GM23338 (cell line): ENCODE data around the gene CRYBG1. TPM values are rescaled to one million over a fixed set of nuclear protein-coding genes. Genes with fewer than 3 reads are reported as not detected.

ENCODE experiments used
- ATAC-seq: fragments of 200-7000 bp; cut with Tn5 transposase; 3 replicates; pipeline ENCODE4 v1.9.1; 2020
- DNase-seq: peaks from one replicate; pipeline ENCODE4 v3.0.0-alpha.2; 2015; ENCODE audit warnings: low spot score
- H2AFZ ChIP-seq: fragments of 200-600 bp; sonication (generic); 2 replicates; pipeline ENCODE4 v1.8.0; 2016; ENCODE audit warnings: antibody characterized with exemption, mild to moderate bottlenecking, moderate library complexity
- H3F3A ChIP-seq: fragments of 200-600 bp; sonication (generic); replicated peaks from 2 replicates; pipeline ENCODE4 v1.8.0; 2017; ENCODE audit warnings: antibody characterized with exemption, mixed run types, low read depth
- H3K27ac ChIP-seq: fragments of 200-600 bp; sonication (generic); 2 replicates; pipeline ENCODE4 v1.6.1; 2016; ENCODE audit warnings: low read depth
- H3K27me3 ChIP-seq: fragments of 200-600 bp; sonication (generic); 2 replicates; pipeline ENCODE4 v1.8.0; 2016; ENCODE audit warnings: mild to moderate bottlenecking, mixed run types, moderate library complexity; ENCODE audit not compliant: insufficient read depth
- H3K36me3 ChIP-seq: fragments of 200-600 bp; sonication (generic); 2 replicates; pipeline ENCODE4 v1.8.0; 2016; ENCODE audit warnings: mild to moderate bottlenecking; ENCODE audit not compliant: insufficient read depth
- H3K4me1 ChIP-seq: fragments of 200-600 bp; sonication (generic); 2 replicates; pipeline ENCODE4 v1.8.0; 2016; ENCODE audit warnings: mild to moderate bottlenecking, moderate library complexity; ENCODE audit not compliant: insufficient read depth
- H3K4me2 ChIP-seq: fragments of 200-600 bp; sonication (generic); 2 replicates; pipeline ENCODE4 v1.7.1; 2017; ENCODE audit warnings: mixed run types
- H3K4me3 ChIP-seq: fragments of 200-600 bp; sonication (generic); 2 replicates; pipeline ENCODE4 v1.6.1; 2016; ENCODE audit warnings: mixed run types
- H3K79me2 ChIP-seq: fragments of 200-600 bp; sonication (generic); replicated peaks from 2 replicates; pipeline ENCODE4 v1.8.0; 2017; ENCODE audit warnings: mild to moderate bottlenecking; ENCODE audit not compliant: insufficient read depth
- H3K9me2 ChIP-seq: fragments of 200-600 bp; sonication (generic); 2 replicates; pipeline ENCODE4 v1.8.0; 2017; ENCODE audit not compliant: insufficient read depth
- H4K20me1 ChIP-seq: fragments of 200-600 bp; sonication (generic); replicated peaks from 2 replicates; pipeline ENCODE4 v1.8.0; 2017; ENCODE audit warnings: mild to moderate bottlenecking; ENCODE audit not compliant: insufficient read depth
- H3K27ac Mint-ChIP-seq: 2 replicates; pipeline ENCODE4 v1.8.0; 2020; ENCODE audit warnings: inconsistent platforms, mild to moderate bottlenecking, moderate library complexity, mixed read lengths
- H3K27me3 Mint-ChIP-seq: 3 replicates; pipeline ENCODE4 v1.8.0; 2022; ENCODE audit warnings: low read depth, mild to moderate bottlenecking, moderate library complexity, mixed read lengths, inconsistent platforms; ENCODE audit not compliant: insufficient read depth, poor library complexity
- H3K36me3 Mint-ChIP-seq: 3 replicates; pipeline ENCODE4 v1.8.0; 2021; ENCODE audit warnings: low read depth, mild to moderate bottlenecking, inconsistent platforms, moderate library complexity, mixed read lengths
- H3K4me1 Mint-ChIP-seq: 3 replicates; pipeline ENCODE4 v1.8.0; 2020; ENCODE audit warnings: mild to moderate bottlenecking, inconsistent platforms, mixed read lengths
- H3K4me3 Mint-ChIP-seq: 3 replicates; pipeline ENCODE4 v1.8.0; 2021; ENCODE audit warnings: moderate library complexity, mild to moderate bottlenecking, inconsistent platforms, mixed read lengths
- H3K9me3 Mint-ChIP-seq: 3 replicates; pipeline ENCODE4 v1.8.0; 2020; ENCODE audit warnings: moderate library complexity, mild to moderate bottlenecking, inconsistent platforms, mixed read lengths
- CREB1 ChIP-seq: fragments of 250-450 bp; sonication (Bioruptor Pico); IDR thresholded peaks from 2 replicates; pipeline ENCODE4 v1.5.0; 2020; ENCODE audit warnings: low read depth, mild to moderate bottlenecking, moderate library complexity
- EZH2 ChIP-seq: fragments of 200-600 bp; sonication (generic); IDR thresholded peaks from one replicate; pipeline ENCODE4 v1.8.0; 2017; ENCODE audit warnings: antibody characterized with exemption, mild to moderate bottlenecking, low read depth; ENCODE audit not compliant: unreplicated experiment
- EZH2phosphoT487 ChIP-seq: fragments of 200-600 bp; sonication (generic); IDR thresholded peaks from one replicate; pipeline ENCODE4 v1.8.1; 2018; ENCODE audit warnings: antibody characterized with exemption; ENCODE audit not compliant: unreplicated experiment
- JUNB ChIP-seq: IDR thresholded peaks from one replicate; pipeline ENCODE4 v1.6.1; 2016; ENCODE audit warnings: antibody characterized with exemption; ENCODE audit not compliant: unreplicated experiment
- POLR2AphosphoS5 ChIP-seq: IDR thresholded peaks from 2 replicates; pipeline ENCODE4 v1.6.1; 2016; ENCODE audit warnings: antibody characterized with exemption, low read depth
- STAT1 ChIP-seq: IDR thresholded peaks from one replicate; pipeline ENCODE4 v1.6.1; 2016; ENCODE audit warnings: antibody characterized with exemption; ENCODE audit not compliant: unreplicated experiment
- ZNF462 ChIP-seq: fragments of 250-450 bp; sonication (Bioruptor Pico); IDR thresholded peaks from 2 replicates; pipeline ENCODE4 v1.5.0; 2020; ENCODE audit warnings: mild to moderate bottlenecking, moderate library complexity
- polyA plus RNA-seq: library from polyadenylated mRNA; unstranded; fragments of >200 nt; fragmentation: Nextera tagmentation; extraction: Ambion mirVana; gene quantifications from 2 replicates; pipeline ENCODE4 v1.2.1, GENCODE V29; 2016
- total RNA-seq: library from RNA; depleted of rRNA; stranded (reverse); fragments of >200 nt; shearing (Covaris generic); gene quantifications from 2 replicates; pipeline ENCODE4 v1.2.3, GENCODE V29; 2014

The CRYBG1 gene
- total and polyA plus RNA-seq, 2 experiments from 2014 or later, result 3.7 to 17.2 TPM

- H3F3A ChIP-seq, result no peaks in the 10 kb centered on the region
- no peak overlapping the region for H3K27ac ChIP-seq
- Mint-ChIP-seq H3K36me3 (no peaks in the 10 kb centered on the region), H3K27ac (no peak overlapping the region), H3K4me3 (no peak overlapping the region), H3K27me3 (no peaks in the 10 kb centered on the region), H3K9me3 (no peaks in the 10 kb centered on the region), H3K4me1 (no peaks in the 10 kb centered on the region)
- H3K79me2 ChIP-seq, result no peaks in the 10 kb centered on the region
- no peaks in the 10 kb centered on the region for H3K4me1 ChIP-seq
- no peak overlapping the region for H3K4me3 ChIP-seq
- H3K27me3 ChIP-seq, result no peaks in the 10 kb centered on the region
- no peaks in the 10 kb centered on the region for H3K9me2 ChIP-seq
- H3K36me3 ChIP-seq, result no peaks in the 10 kb centered on the region
- no peak overlapping the region for H2AFZ ChIP-seq
- TF ChIP-seq JUNB (no peak), POLR2AphosphoS5 (no peak)
- H3K4me2 ChIP-seq, result no peak overlapping the region
- ATAC-seq, result no peak
- DNase-seq, result no peak
- no peaks in the 10 kb centered on the region for H4K20me1 ChIP-seq
These were observed 74.0 kb downstream of the CRYBG1 start for GRCh38 chr6:106434530-106434929.

- Histone ChIP-seq H4K20me1 (no peaks in the 10 kb centered on the region), H3F3A (no peaks in the 10 kb centered on the region), H3K9me2 (no peaks in the 10 kb centered on the region), H3K79me2 (no peaks in the 10 kb centered on the region), H3K4me2 (no peak overlapping the region), H3K4me3 (no peak overlapping the region), H3K27me3 (no peaks in the 10 kb centered on the region), H2AFZ (no peak overlapping the region), H3K36me3 (no peaks in the 10 kb centered on the region), H3K27ac (no peak overlapping the region), H3K4me1 (no peaks in the 10 kb centered on the region)
- Mint-ChIP-seq H3K9me3 (no peaks in the 10 kb centered on the region; the same call in 2 of the 3 replicates), H3K27ac (no peak overlapping the region), H3K36me3 (no peaks in the 10 kb centered on the region), H3K27me3 (no peaks in the 10 kb centered on the region), H3K4me1 (0 out of 3 replicates have a peak, but pooled peaks cover 3% of the 10 kb centered on the region), H3K4me3 (no peak overlapping the region)
- DNase-seq (no peak), ATAC-seq (no peak)
- no peak for TF ChIP-seq EZH2
These were observed 78.9 kb downstream of the CRYBG1 start for GRCh38 chr6:106439459-106439858.

- no peak overlapping the region for H3K4me2 ChIP-seq
These were observed 80.0 kb downstream of the CRYBG1 start for GRCh38 chr6:106440546-106440945.

More at GRCh38 chr6:106440546-106440945, 80.0 kb downstream of the CRYBG1 start:
- Histone ChIP-seq H3F3A (no peaks in the 10 kb centered on the region), H4K20me1 (no peaks in the 10 kb centered on the region), H3K4me3 (no peak overlapping the region), H3K4me1 (no peaks in the 10 kb centered on the region), H3K79me2 (no peaks in the 10 kb centered on the region), H3K36me3 (no peaks in the 10 kb centered on the region), H2AFZ (no peak overlapping the region), H3K27ac (no peak overlapping the region), H3K27me3 (no peaks in the 10 kb centered on the region), H3K9me2 (no peaks in the 10 kb centered on the region)
- Mint-ChIP-seq H3K36me3 (no peaks in the 10 kb centered on the region), H3K27me3 (peaks cover 1% of the 10 kb centered on the region), H3K4me1 (0 out of 3 replicates have a peak, but pooled peaks cover 3% of the 10 kb centered on the region), H3K27ac (no peak overlapping the region), H3K9me3 (no peaks in the 10 kb centered on the region; the same call in 2 of the 3 replicates), H3K4me3 (no peak overlapping the region)
- ATAC-seq (no peak), DNase-seq (no peak)
- TF ChIP-seq EZH2, result no peak
- TF ChIP-seq STAT1, result no peak
- TF ChIP-seq ZNF462 (CRISPR knock-in tag), result no peak
- no peak for TF ChIP-seq CREB1 (CRISPR knock-in tag)
- TF ChIP-seq EZH2phosphoT487, result no peak
